Neutrophil (primary cell): ENCODE data around the gene BET1L.

Experiments used
- H3K27ac ChIP-seq: fragments of 200-600 bp; sonication (generic); 2 replicates; pipeline ENCODE4 v1.5.1; 2016; ENCODE audit warnings: mild to moderate bottlenecking, moderate library complexity
- H3K27me3 ChIP-seq: fragments of 200-600 bp; sonication (generic); 2 replicates; pipeline ENCODE4 v1.6.0; 2016; ENCODE audit warnings: mild to moderate bottlenecking
- H3K36me3 ChIP-seq: fragments of 200-600 bp; sonication (generic); 2 replicates; pipeline ENCODE4 v1.5.1; 2017
- H3K4me1 ChIP-seq, 2 experiments: fragments of 200-600 bp in 1 of 2; sonication (generic) in 1 of 2; 1 replicate in 1 of 2; 2 replicates in 1 of 2; pipeline versions ENCODE4 v1.5.1 to v1.6.1; 2013 to 2016; ENCODE audit warnings: low read depth in 1 of 2, low read length in 1 of 2, mild to moderate bottlenecking in 1 of 2, moderate library complexity in 1 of 2; ENCODE audit not compliant: control insufficient read depth in 1 of 2, insufficient read depth in 1 of 2
- H3K4me3 ChIP-seq, 2 experiments: fragments of 200-600 bp in 1 of 2; sonication (generic) in 1 of 2; 1 replicate in 1 of 2; 2 replicates in 1 of 2; pipeline ENCODE4 v1.5.1; 2013 to 2016; ENCODE audit warnings: low read depth in 1 of 2, low read length in 1 of 2, mild to moderate bottlenecking in 1 of 2, moderate library complexity in 1 of 2
- H3K9me3 ChIP-seq: fragments of 200-600 bp; sonication (generic); 2 replicates; pipeline ENCODE4 v1.5.1; 2016
- CTCF ChIP-seq: fragments of 200-600 bp; sonication (generic); IDR thresholded peaks from 2 replicates; pipeline ENCODE4 v1.5.1; 2016; ENCODE audit warnings: antibody characterized with exemption

The BET1L gene

GRCh38 chr11:227824-228379 is 20.7 kb upstream of the BET1L start:
- Histone ChIP-seq H3K27me3 (no peaks in the 10 kb centered on the region), H3K36me3 (peaks cover 6% of the 10 kb centered on the region), H3K9me3 (no peaks in the 10 kb centered on the region), H3K27ac (no peak overlapping the region), H3K4me1 (no peaks in the 10 kb centered on the region), H3K4me3 (no peak overlapping the region)
- no peak for TF ChIP-seq CTCF

DNA sequence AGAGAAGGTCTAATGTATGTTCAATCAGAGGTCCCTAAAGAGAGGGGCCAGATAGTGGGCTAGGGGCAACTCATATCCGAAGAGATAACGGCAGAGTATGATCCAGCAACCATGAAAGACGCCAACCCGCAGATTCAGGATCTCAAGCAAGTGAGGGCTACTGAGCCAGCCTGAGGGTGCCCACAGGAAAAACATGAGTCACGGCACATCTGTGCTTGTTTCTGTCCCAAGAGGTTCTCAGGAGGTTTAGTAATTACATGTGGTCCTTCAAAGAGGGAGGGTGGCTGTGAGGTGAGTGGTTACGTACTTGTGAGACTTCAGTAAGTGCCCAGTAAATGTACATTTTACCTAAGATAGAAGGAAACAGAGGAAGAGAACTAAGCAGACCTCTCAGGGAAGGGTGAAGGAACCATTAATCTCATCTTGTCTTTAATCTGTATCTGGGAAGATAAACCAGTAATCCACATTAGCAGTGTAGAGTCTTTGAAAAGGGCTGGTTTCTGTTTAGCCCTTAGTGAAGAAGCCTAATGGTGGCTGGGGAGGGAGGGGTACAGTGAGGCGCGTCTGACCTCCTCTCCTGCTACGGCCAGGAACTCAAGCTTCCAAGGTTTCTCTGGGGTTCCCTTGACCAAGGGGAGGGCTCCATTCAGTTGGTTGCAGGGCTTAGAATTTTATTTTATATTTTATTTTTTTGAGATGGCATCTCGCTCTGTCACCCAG is 18.7 kb upstream of the BET1L start:
- Histone ChIP-seq H3K36me3 (peaks cover 9% of the 10 kb centered on the region), H3K4me3 (no peak overlapping the region), H3K27me3 (no peaks in the 10 kb centered on the region), H3K9me3 (no peaks in the 10 kb centered on the region), H3K4me1 (no peaks in the 10 kb centered on the region), H3K27ac (no peak overlapping the region)
- TF ChIP-seq CTCF: no peak

DNA sequence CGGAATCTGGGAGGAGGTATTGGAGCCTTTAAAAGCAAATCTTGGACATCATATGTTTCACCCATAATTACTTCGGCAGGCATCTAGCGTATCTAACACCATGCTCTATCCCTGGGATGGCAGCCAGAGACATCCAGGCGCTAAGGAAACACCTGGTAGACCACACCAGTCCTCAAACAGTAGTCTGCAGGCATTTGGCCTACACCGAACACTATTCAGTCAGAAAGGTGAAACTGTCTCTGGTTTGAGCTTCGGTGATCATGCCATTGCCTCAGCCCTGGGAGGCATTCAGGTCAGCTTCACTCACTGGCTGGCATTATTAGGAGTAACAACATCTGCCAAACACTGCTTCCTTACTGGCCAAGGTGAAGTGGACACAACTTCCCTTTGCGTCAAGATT is 17.2 kb upstream of the BET1L start:
- no peaks in the 10 kb centered on the region for H3K27me3 ChIP-seq
- no peak for TF ChIP-seq CTCF
- H3K27ac ChIP-seq: no peak overlapping the region
- no peaks in the 10 kb centered on the region for H3K9me3 ChIP-seq
- no peaks in the 10 kb centered on the region for H3K4me1 ChIP-seq
- H3K36me3 ChIP-seq: peaks cover 9% of the 10 kb centered on the region
- H3K4me3 ChIP-seq: no peak overlapping the region

GRCh38 chr11:223884-224283 is 16.7 kb upstream of the BET1L start:
- H3K27me3 ChIP-seq: no peaks in the 10 kb centered on the region
- H3K4me1 ChIP-seq: no peaks in the 10 kb centered on the region
- H3K27ac ChIP-seq: no peak overlapping the region
- TF ChIP-seq CTCF: no peak
- peaks cover 9% of the 10 kb centered on the region for H3K36me3 ChIP-seq
- H3K4me3 ChIP-seq: no peak overlapping the region
- H3K9me3 ChIP-seq: no peaks in the 10 kb centered on the region

GRCh38 chr11:223026-223789 is 16.0 kb upstream of the BET1L start:
- Histone ChIP-seq H3K4me1 (no peaks in the 10 kb centered on the region), H3K27me3 (no peaks in the 10 kb centered on the region), H3K9me3 (no peaks in the 10 kb centered on the region), H3K4me3 (no peak overlapping the region), H3K36me3 (peaks cover 13% of the 10 kb centered on the region), H3K27ac (no peak overlapping the region)
- no peak for TF ChIP-seq CTCF
